K562 (cell line): ENCODE measurements around the gene ABCE1. TPM values are rescaled to one million over a fixed set of nuclear protein-coding genes. Genes with fewer than 3 reads are reported as not detected.

Experiments used
- FUS ChIP-seq: fragments of 200-400 bp; formaldehyde crosslinking; optimal IDR thresholded peaks from 2 replicates; pipeline ENCODE3; 2017; ENCODE audit warnings: low read depth, low read length
- HDGF ChIP-seq: fragments of 450-650 bp; IDR thresholded peaks from 2 replicates; pipeline ENCODE4 v1.6.1; 2016
- SAFB ChIP-seq: fragments of 200-400 bp; formaldehyde crosslinking; IDR thresholded peaks from 2 replicates; pipeline ENCODE4 v1.6.1; 2017; ENCODE audit warnings: low read depth, low read length, borderline replicate concordance
- SNRNP70 ChIP-seq: fragments of 200-400 bp; formaldehyde crosslinking; optimal IDR thresholded peaks from 2 replicates; pipeline ENCODE3; 2017; ENCODE audit warnings: low read depth, low read length
- SRSF1 ChIP-seq: fragments of 200-400 bp; formaldehyde crosslinking; IDR thresholded peaks from 2 replicates; pipeline ENCODE4 v1.6.1; 2017; ENCODE audit warnings: mild to moderate bottlenecking, low read depth, low read length, moderate library complexity
- ZBTB8A ChIP-seq: fragments of 450-650 bp; IDR thresholded peaks from 2 replicates; pipeline ENCODE4 v1.6.1; 2018; ENCODE audit warnings: mild to moderate bottlenecking, moderate library complexity; ENCODE audit not compliant: partially characterized antibody
- polyA plus RNA-seq, 8 experiments: library from polyadenylated mRNA; depleted of rRNA in 4 of 8; stranded (reverse) in 5 of 8; unstranded in 3 of 8; fragments of >200 nt; fragmentation: Nextera tagmentation in 2 of 8; fragmentation: Illumina TruSeq in 1 of 8; extraction: Ambion mirVana in 2 of 8; extraction: Trizol in 1 of 8; gene quantifications; 2 replicates each; pipeline versions ENCODE4 v1.2.1 to v1.2.3, GENCODE V29; 2011 to 2014; ENCODE audit warnings: inconsistent platforms in 1 of 8, missing spikeins in 1 of 8
- total RNA-seq, 7 experiments: library from RNA; depleted of rRNA in 6 of 7; stranded (reverse); fragments of >200 nt in 6 of 7; fragmentation: Illumina TruSeq in 2 of 7; extraction: Trizol in 2 of 7; gene quantifications; 2 replicates each; pipeline versions ENCODE4 v1.2.1 to v1.2.3, GENCODE V29; 2011 to 2021; ENCODE audit warnings: low replicate concordance in 1 of 7
- TF ChIP-seq, protein P1 (sequence below): fragments of 250-450 bp; sonication (Bioruptor Pico); IDR thresholded peaks from 2 replicates; pipeline ENCODE4 v1.4.0; 2020; ENCODE audit warnings: mild to moderate bottlenecking, moderate library complexity
- TF ChIP-seq, protein P2 (sequence below): fragments of 250-450 bp; sonication (Bioruptor Pico); IDR thresholded peaks from 2 replicates; pipeline ENCODE4 v1.4.0; 2020; ENCODE audit warnings: mild to moderate bottlenecking
- TF ChIP-seq, protein P3 (sequence below): fragments of 450-650 bp; IDR thresholded peaks from 2 replicates; pipeline ENCODE4 v1.6.1; 2016; ENCODE audit warnings: mild to moderate bottlenecking
- TF ChIP-seq, protein P4 (sequence below): fragments of 450-650 bp; formaldehyde crosslinking; IDR thresholded peaks from 2 replicates; pipeline ENCODE4 v1.4.0; 2022; ENCODE audit warnings: missing genetic modification characterization
- TF ChIP-seq, protein P5 (sequence below): fragments of 250-450 bp; sonication (Bioruptor Pico); IDR thresholded peaks from 2 replicates; pipeline ENCODE4 v1.5.0; 2020; ENCODE audit warnings: mild to moderate bottlenecking, borderline replicate concordance
- TF ChIP-seq, protein P6 (sequence below): fragments of 450-650 bp; formaldehyde crosslinking; IDR thresholded peaks from 2 replicates; pipeline ENCODE4 v1.4.0; 2020; ENCODE audit warnings: mild to moderate bottlenecking, moderate library complexity

The ABCE1 gene
- total and polyA plus RNA-seq, 9 of the 15 experiments (the other 6 are each of a cell fraction or from before 2014, with no cell fraction given) = 134 to 256 (median 169) TPM

DNA sequence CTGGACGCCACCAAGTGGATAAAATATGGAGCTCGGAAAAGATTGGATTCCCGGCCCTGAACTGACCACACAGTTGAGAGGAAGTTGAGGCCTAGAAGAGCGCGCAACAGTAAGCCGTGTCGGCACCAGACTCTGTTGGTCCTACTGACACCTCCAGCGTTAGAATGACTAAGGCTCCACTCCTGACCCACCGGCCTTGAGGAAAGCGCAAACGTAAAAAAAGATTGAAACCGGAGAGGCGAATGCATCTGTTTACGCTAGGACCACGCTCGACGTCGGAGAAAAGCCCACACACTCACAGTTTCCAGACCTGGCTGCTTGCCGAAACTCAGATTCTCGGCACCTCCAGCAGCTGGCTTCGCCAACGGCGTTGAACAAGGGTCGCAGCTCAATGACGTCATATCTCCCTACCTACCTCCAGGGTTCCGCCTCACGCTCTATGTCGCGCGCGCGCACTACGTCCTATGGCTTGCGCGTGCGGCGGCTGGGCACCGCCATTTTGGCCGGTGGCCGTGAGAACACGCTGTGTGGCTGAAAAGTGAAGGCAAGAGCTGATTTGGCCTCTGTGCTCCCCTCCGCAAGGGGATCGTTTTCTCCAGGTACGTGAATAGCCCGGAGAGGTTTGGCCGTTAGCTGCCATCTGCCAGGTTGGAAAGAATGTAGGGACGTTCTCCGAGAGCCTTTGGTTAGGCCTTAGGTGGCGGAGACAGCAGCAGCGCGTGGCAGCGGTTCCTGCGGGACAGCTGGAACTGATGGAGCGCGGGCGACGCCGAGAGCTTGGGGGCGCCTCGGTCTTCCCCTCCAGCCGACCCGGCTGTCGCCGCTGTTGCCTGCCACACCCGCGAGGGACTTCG is at the start of gene ABCE1, which contains the start of gene ANAPC10 (continued):
- TF ChIP-seq, protein P1, sequence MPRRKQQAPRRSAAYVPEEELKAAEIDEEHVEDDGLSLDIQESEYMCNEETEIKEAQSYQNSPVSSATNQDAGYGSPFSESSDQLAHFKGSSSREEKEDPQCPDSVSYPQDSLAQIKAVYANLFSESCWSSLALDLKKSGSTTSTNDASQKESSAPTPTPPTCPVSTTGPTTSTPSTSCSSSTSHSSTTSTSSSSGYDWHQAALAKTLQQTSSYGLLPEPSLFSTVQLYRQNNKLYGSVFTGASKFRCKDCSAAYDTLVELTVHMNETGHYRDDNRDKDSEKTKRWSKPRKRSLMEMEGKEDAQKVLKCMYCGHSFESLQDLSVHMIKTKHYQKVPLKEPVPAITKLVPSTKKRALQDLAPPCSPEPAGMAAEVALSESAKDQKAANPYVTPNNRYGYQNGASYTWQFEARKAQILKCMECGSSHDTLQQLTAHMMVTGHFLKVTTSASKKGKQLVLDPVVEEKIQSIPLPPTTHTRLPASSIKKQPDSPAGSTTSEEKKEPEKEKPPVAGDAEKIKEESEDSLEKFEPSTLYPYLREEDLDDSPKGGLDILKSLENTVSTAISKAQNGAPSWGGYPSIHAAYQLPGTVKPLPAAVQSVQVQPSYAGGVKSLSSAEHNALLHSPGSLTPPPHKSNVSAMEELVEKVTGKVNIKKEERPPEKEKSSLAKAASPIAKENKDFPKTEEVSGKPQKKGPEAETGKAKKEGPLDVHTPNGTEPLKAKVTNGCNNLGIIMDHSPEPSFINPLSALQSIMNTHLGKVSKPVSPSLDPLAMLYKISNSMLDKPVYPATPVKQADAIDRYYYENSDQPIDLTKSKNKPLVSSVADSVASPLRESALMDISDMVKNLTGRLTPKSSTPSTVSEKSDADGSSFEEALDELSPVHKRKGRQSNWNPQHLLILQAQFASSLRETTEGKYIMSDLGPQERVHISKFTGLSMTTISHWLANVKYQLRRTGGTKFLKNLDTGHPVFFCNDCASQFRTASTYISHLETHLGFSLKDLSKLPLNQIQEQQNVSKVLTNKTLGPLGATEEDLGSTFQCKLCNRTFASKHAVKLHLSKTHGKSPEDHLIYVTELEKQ (CRISPR knock-in tag) = no peak
- no peak for TF ChIP-seq SNRNP70
- TF ChIP-seq SRSF1 = no peak
- TF ChIP-seq ZBTB8A = no peak
- TF ChIP-seq, protein P2, sequence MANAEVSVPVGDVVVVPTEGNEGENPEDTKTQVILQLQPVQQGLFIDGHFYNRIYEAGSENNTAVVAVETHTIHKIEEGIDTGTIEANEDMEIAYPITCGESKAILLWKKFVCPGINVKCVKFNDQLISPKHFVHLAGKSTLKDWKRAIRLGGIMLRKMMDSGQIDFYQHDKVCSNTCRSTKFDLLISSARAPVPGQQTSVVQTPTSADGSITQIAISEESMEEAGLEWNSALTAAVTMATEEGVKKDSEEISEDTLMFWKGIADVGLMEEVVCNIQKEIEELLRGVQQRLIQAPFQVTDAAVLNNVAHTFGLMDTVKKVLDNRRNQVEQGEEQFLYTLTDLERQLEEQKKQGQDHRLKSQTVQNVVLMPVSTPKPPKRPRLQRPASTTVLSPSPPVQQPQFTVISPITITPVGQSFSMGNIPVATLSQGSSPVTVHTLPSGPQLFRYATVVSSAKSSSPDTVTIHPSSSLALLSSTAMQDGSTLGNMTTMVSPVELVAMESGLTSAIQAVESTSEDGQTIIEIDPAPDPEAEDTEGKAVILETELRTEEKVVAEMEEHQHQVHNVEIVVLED (CRISPR knock-in tag) = peak; percentile 95
- TF ChIP-seq, protein P3, sequence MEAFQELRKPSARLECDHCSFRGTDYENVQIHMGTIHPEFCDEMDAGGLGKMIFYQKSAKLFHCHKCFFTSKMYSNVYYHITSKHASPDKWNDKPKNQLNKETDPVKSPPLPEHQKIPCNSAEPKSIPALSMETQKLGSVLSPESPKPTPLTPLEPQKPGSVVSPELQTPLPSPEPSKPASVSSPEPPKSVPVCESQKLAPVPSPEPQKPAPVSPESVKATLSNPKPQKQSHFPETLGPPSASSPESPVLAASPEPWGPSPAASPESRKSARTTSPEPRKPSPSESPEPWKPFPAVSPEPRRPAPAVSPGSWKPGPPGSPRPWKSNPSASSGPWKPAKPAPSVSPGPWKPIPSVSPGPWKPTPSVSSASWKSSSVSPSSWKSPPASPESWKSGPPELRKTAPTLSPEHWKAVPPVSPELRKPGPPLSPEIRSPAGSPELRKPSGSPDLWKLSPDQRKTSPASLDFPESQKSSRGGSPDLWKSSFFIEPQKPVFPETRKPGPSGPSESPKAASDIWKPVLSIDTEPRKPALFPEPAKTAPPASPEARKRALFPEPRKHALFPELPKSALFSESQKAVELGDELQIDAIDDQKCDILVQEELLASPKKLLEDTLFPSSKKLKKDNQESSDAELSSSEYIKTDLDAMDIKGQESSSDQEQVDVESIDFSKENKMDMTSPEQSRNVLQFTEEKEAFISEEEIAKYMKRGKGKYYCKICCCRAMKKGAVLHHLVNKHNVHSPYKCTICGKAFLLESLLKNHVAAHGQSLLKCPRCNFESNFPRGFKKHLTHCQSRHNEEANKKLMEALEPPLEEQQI = peak; percentile 84
- TF ChIP-seq, protein P4, sequence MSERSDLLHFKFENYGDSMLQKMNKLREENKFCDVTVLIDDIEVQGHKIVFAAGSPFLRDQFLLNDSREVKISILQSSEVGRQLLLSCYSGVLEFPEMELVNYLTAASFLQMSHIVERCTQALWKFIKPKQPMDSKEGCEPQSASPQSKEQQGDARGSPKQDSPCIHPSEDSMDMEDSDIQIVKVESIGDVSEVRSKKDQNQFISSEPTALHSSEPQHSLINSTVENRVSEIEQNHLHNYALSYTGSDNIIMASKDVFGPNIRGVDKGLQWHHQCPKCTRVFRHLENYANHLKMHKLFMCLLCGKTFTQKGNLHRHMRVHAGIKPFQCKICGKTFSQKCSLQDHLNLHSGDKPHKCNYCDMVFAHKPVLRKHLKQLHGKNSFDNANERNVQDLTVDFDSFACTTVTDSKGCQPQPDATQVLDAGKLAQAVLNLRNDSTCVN (CRISPR knock-in tag) = no peak
- no peak for TF ChIP-seq FUS
- TF ChIP-seq, protein P5, sequence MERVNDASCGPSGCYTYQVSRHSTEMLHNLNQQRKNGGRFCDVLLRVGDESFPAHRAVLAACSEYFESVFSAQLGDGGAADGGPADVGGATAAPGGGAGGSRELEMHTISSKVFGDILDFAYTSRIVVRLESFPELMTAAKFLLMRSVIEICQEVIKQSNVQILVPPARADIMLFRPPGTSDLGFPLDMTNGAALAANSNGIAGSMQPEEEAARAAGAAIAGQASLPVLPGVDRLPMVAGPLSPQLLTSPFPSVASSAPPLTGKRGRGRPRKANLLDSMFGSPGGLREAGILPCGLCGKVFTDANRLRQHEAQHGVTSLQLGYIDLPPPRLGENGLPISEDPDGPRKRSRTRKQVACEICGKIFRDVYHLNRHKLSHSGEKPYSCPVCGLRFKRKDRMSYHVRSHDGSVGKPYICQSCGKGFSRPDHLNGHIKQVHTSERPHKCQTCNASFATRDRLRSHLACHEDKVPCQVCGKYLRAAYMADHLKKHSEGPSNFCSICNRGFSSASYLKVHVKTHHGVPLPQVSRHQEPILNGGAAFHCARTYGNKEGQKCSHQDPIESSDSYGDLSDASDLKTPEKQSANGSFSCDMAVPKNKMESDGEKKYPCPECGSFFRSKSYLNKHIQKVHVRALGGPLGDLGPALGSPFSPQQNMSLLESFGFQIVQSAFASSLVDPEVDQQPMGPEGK (CRISPR knock-in tag) = no peak
- no peak for TF ChIP-seq HDGF
- TF ChIP-seq SAFB = no peak
- TF ChIP-seq, protein P6, sequence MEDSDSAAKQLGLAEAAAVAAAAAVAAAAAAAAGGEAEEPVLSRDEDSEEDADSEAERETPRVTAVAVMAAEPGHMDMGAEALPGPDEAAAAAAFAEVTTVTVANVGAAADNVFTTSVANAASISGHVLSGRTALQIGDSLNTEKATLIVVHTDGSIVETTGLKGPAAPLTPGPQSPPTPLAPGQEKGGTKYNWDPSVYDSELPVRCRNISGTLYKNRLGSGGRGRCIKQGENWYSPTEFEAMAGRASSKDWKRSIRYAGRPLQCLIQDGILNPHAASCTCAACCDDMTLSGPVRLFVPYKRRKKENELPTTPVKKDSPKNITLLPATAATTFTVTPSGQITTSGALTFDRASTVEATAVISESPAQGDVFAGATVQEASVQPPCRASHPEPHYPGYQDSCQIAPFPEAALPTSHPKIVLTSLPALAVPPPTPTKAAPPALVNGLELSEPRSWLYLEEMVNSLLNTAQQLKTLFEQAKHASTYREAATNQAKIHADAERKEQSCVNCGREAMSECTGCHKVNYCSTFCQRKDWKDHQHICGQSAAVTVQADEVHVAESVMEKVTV (CRISPR knock-in tag) = no peak
